Thyroid gland (tissue), 4 donors: Measurements from ENCODE around the gene IL1B. TPM values are rescaled to one million over a fixed set of nuclear protein-coding genes. Genes with fewer than 3 reads are reported as not detected.

ENCODE experiments used
- DNase-seq, 2 donors: peaks; one replicate each; pipeline ENCODE4 v3.0.0-alpha.2; 2019
- H3K27ac ChIP-seq, 3 donors: fragments of 200-600 bp; sonication (generic); 1 replicate in 2 of 3; 2 replicates in 1 of 3; pipeline ENCODE4 v1.5.1; 2016 to 2019; ENCODE audit warnings: mild to moderate bottlenecking in 1 of 3, moderate library complexity in 1 of 3
- H3K27me3 ChIP-seq: fragments of 200-600 bp; sonication (generic); one replicate; pipeline ENCODE4 v1.5.1; 2019
- H3K36me3 ChIP-seq, 2 donors: fragments of 200-600 bp; sonication (generic); one replicate each; pipeline ENCODE4 v1.5.1; 2016 to 2019
- H3K4me1 ChIP-seq, 2 donors: fragments of 200-600 bp; sonication (generic); one replicate each; pipeline ENCODE4 v1.5.1; 2017 to 2019
- H3K4me3 ChIP-seq, 3 donors: fragments of 200-600 bp; sonication (generic); replicated peaks in 1 of 3; 1 replicate in 2 of 3; 2 replicates in 1 of 3; pipeline ENCODE4 v1.5.1; 2016; ENCODE audit warnings: mild to moderate bottlenecking in 1 of 3
- H3K9me3 ChIP-seq: fragments of 200-600 bp; sonication (generic); one replicate; pipeline ENCODE4 v1.5.1; 2017
- POLR2A ChIP-seq, 2 donors: fragments of 450-650 bp; IDR thresholded peaks; one replicate each; pipeline ENCODE4 v1.6.1; 2017; ENCODE audit warnings: antibody characterized with exemption in 2 of 2, mild to moderate bottlenecking in 2 of 2, moderate library complexity in 1 of 2
- WGBS, 2 donors: methylation state at CpG; one replicate each; pipeline ENCODE4 v1.1.5; 2017; 5-methylcytosine and 5-hydroxymethylcytosine counted together
- intact Hi-C: fragments of 100-400 bp; cut with DNase I; formaldehyde crosslinking; loops from one replicate; pipeline ENCODE4 v1.15.1; 2023
- total RNA-seq, 4 donors: library from RNA; depleted of rRNA; stranded (reverse); fragments of >200 nt; gene quantifications; one replicate each; pipeline ENCODE4 v1.2.3, GENCODE V29; 2016
- TF ChIP-seq, protein P1 (sequence below), 6 experiments: fragments of 200-600 bp in 3 of 6; fragments of 450-650 bp in 3 of 6; sonication (generic) in 3 of 6; IDR thresholded peaks; one replicate each; pipeline ENCODE4 v1.5.1; 2016 to 2019; ENCODE audit warnings: antibody characterized with exemption in 6 of 6, mild to moderate bottlenecking in 2 of 6, inconsistent platforms in 1 of 6, moderate library complexity in 1 of 6

The IL1B gene
- total RNA-seq, 4 donors from 2014 or later: 0.27 to 1.3 TPM; not detected in 2

DNA sequence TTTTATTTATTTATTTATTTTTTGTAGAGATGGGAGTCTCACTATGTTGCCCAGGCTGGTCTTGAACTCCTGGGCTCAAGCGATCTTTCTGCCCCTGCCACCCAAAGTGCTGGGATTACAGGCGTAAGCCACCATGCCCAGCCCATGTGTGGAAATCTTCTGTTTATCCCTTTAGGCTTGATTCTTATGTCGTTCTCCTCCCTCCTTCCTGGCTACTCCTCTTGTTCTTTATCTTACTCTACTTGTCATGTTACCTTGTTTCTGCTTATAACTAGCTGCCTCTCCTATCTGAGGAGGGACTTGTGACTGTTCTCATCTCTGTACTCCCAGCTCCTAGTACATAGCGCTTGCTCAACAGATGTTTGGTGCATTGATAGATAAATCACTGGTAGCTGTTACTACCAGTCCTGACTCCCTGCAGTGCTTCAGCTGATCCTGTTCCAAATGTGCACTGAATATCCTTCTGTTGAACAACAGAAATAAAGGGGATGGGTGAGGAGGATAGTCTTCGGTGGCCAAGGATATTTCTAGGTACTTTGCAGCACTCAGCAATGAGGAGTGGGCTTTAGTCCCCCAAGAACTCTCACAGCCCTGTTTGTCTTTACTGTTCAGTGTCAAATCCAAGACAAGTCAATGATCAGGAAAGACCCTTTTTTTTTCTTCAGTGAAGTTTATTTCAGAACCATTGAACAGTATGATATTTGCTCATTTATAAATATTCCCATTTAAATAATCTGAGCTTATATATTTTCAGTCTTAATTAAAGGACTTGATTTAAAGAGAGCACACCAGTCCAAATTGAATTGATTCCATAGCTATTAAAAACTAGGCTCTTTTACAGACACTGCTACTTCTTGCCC lies 7.2 kb downstream of the IL1B start:
- H3K9me3 ChIP-seq: no peaks in the 10 kb centered on the region
- no peaks in the 10 kb centered on the region for H3K36me3 ChIP-seq
- 92 to 93% methylated on average over 5 of the region's 5 CpGs for WGBS, 2 donors
- no peak overlapping the region for H3K4me3 ChIP-seq
- no peak overlapping the region for H3K27ac ChIP-seq
- no peak for DNase-seq
- intact Hi-C loops: no loop called here
- TF ChIP-seq POLR2A (IDR thresholded peaks at IDR 0.05): no peak
- TF ChIP-seq, protein P1, sequence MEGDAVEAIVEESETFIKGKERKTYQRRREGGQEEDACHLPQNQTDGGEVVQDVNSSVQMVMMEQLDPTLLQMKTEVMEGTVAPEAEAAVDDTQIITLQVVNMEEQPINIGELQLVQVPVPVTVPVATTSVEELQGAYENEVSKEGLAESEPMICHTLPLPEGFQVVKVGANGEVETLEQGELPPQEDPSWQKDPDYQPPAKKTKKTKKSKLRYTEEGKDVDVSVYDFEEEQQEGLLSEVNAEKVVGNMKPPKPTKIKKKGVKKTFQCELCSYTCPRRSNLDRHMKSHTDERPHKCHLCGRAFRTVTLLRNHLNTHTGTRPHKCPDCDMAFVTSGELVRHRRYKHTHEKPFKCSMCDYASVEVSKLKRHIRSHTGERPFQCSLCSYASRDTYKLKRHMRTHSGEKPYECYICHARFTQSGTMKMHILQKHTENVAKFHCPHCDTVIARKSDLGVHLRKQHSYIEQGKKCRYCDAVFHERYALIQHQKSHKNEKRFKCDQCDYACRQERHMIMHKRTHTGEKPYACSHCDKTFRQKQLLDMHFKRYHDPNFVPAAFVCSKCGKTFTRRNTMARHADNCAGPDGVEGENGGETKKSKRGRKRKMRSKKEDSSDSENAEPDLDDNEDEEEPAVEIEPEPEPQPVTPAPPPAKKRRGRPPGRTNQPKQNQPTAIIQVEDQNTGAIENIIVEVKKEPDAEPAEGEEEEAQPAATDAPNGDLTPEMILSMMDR (IDR thresholded peaks at IDR 0.05): no peak
- peaks cover 5 to 9% of the 10 kb centered on the region in 2 donors for H3K4me1 ChIP-seq
- H3K27me3 ChIP-seq: no peaks in the 10 kb centered on the region

DNA sequence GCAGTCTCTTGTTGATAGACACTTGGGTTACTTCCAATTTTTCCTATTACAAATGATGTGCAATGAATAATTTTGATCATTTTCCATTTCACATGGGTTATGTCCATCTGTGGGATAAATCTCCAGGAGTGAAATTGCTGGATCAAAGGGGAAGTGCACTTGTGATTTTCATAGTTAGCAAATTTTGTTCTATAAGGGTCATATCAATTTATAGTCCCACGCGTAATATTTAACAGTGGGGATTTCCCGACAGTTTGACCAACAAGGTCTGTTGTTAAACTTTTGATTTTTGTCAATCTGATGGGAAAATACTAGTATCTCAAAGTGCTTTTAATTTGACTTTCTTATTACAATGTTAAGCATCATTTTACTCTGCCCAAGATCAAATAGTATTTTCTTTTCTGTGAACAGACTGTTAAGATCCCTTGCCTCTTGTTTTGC lies 8.3 kb downstream of the IL1B start:
- Histone ChIP-seq H3K36me3 (no peaks in the 10 kb centered on the region), H3K4me3 (no peak overlapping the region), H3K27ac (no peak overlapping the region), H3K9me3 (no peaks in the 10 kb centered on the region), H3K4me1 (peaks cover 5 to 12% of the 10 kb centered on the region in 2 donors), H3K27me3 (no peaks in the 10 kb centered on the region)
- WGBS, 2 donors: 92 to 96% methylated on average over 3 of the region's 3 CpGs
- DNase-seq: no peak
- TF ChIP-seq POLR2A (IDR thresholded peaks at IDR 0.05): no peak
- TF ChIP-seq, protein P1 (IDR thresholded peaks at IDR 0.05): no peak
- intact Hi-C loops: no loop called here

DNA sequence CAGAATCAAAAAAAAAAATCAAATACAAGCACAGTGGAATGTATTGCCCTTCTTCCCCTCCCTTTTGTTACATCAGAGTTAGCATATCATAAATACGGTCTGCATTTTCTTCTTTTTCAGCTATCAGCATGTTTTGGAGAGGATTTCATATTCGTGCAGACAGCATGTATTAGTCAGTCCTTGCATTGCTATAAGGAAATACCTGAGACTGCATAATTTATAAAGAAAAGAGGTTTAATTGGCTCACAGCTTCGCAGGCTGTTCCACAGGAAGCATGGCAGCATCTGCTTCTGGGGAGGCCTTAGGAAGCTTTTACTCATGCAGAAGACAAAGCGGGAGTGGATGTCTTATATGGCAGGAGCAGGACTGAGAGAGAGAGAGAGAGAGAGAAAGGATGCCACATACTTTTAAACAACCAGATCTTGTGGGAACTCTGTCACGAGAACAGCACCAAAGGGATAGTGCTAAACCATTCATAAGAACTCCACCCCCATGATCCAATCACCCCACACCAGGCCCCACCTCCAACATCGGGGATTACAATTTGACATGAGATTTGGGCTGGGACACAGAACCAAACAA lies 8.9 kb downstream of the IL1B start:
- H3K4me1 ChIP-seq: peaks cover 5 to 12% of the 10 kb centered on the region in 2 donors
- H3K36me3 ChIP-seq: no peaks in the 10 kb centered on the region
- H3K4me3 ChIP-seq: no peak overlapping the region
- 88 to 92% methylated on average over 6 of the region's 6 CpGs for WGBS, 2 donors
- no peaks in the 10 kb centered on the region for H3K9me3 ChIP-seq
- no peak for TF ChIP-seq POLR2A (IDR thresholded peaks at IDR 0.05)
- TF ChIP-seq, protein P1 (IDR thresholded peaks at IDR 0.05): no peak
- DNase-seq: no peak
- intact Hi-C loops: no loop called here
- no peaks in the 10 kb centered on the region for H3K27me3 ChIP-seq
- H3K27ac ChIP-seq: no peak overlapping the region

DNA sequence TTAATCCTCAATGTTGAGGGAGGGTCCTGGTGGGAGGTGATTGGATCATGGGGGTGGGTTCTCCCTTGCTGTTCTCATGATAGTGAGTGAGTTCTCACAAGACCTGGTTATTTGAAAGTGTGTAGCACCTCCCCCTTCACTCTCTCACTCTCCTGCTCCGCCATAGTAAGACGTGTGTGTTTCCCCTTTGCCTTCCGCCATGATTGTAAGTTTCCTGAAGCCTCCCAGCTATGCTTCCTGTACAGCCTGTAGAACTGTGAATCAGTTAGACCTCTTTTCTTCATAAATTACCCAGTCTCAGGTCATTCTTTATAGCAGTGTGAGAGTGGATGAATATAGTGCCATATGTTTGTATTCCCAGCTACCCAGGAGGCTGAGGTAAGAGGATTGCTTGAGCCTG lies 9.6 kb downstream of the IL1B start:
- Histone ChIP-seq H3K27ac (no peak overlapping the region), H3K36me3 (no peaks in the 10 kb centered on the region), H3K4me1 (peaks cover 5 to 11% of the 10 kb centered on the region in 2 donors), H3K27me3 (no peaks in the 10 kb centered on the region), H3K9me3 (no peaks in the 10 kb centered on the region), H3K4me3 (no peak overlapping the region)
- 71 to 76% methylated on average over 3 of the region's 3 CpGs for whole genome bisulfite sequencing, 2 donors
- intact Hi-C loops: no loop called here
- TF ChIP-seq POLR2A (IDR thresholded peaks at IDR 0.05): no peak
- TF ChIP-seq, protein P1 (IDR thresholded peaks at IDR 0.05): no peak
- no peak for DNase-seq

DNA sequence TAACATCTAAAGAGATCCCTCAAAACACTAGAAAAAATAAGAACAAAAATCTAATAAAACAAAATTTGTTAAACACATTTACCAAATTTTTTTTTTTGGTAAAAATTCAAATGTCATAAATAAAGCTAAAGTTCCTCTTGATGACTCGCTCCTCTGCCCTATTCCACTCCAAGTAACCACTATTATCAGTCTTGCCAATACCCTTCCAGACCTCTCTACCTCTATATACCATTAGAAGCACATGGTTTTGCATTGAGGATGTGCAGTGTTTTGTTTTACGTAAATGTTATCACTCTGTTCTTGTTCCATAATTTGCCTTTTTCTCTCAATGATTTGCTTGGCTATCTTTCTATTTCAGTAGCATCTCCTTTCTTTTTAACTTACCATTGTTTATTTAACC lies 10.9 kb downstream of the IL1B start:
- H3K27ac ChIP-seq: no peak overlapping the region
- no peaks in the 10 kb centered on the region for H3K36me3 ChIP-seq
- peaks cover 0 to 5% of the 10 kb centered on the region in 2 donors for H3K4me1 ChIP-seq
- intact Hi-C loops: no loop called here
- TF ChIP-seq, protein P1 (IDR thresholded peaks at IDR 0.05): no peak
- no peak for TF ChIP-seq POLR2A (IDR thresholded peaks at IDR 0.05)
- WGBS, 2 donors: 97% methylated on average over 2 of the region's 2 CpGs
- no peaks in the 10 kb centered on the region for H3K27me3 ChIP-seq
- H3K4me3 ChIP-seq: no peak overlapping the region
- DNase-seq: no peak
- no peaks in the 10 kb centered on the region for H3K9me3 ChIP-seq
